Measurements from ENCODE around the gene PER1. TPM values are rescaled to one million over a fixed set of nuclear protein-coding genes. Genes with fewer than 3 reads are reported as not detected.

The PER1 gene
- total and polyA plus RNA-seq, 2 of the 13 experiments (the other 11 are each of a cell fraction or from before 2014, with no cell fraction given): 2.6 to 3.6 TPM

- TF ChIP-seq, protein P1, sequence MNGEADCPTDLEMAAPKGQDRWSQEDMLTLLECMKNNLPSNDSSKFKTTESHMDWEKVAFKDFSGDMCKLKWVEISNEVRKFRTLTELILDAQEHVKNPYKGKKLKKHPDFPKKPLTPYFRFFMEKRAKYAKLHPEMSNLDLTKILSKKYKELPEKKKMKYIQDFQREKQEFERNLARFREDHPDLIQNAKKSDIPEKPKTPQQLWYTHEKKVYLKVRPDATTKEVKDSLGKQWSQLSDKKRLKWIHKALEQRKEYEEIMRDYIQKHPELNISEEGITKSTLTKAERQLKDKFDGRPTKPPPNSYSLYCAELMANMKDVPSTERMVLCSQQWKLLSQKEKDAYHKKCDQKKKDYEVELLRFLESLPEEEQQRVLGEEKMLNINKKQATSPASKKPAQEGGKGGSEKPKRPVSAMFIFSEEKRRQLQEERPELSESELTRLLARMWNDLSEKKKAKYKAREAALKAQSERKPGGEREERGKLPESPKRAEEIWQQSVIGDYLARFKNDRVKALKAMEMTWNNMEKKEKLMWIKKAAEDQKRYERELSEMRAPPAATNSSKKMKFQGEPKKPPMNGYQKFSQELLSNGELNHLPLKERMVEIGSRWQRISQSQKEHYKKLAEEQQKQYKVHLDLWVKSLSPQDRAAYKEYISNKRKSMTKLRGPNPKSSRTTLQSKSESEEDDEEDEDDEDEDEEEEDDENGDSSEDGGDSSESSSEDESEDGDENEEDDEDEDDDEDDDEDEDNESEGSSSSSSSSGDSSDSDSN (CRISPR knock-in tag; IDR thresholded peaks at IDR 0.05): no peak
- TF ChIP-seq, protein P2, sequence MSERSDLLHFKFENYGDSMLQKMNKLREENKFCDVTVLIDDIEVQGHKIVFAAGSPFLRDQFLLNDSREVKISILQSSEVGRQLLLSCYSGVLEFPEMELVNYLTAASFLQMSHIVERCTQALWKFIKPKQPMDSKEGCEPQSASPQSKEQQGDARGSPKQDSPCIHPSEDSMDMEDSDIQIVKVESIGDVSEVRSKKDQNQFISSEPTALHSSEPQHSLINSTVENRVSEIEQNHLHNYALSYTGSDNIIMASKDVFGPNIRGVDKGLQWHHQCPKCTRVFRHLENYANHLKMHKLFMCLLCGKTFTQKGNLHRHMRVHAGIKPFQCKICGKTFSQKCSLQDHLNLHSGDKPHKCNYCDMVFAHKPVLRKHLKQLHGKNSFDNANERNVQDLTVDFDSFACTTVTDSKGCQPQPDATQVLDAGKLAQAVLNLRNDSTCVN (CRISPR knock-in tag; IDR thresholded peaks at IDR 0.05; ENCODE audit: borderline replicate concordance): no peak
- TF ChIP-seq, protein P3, sequence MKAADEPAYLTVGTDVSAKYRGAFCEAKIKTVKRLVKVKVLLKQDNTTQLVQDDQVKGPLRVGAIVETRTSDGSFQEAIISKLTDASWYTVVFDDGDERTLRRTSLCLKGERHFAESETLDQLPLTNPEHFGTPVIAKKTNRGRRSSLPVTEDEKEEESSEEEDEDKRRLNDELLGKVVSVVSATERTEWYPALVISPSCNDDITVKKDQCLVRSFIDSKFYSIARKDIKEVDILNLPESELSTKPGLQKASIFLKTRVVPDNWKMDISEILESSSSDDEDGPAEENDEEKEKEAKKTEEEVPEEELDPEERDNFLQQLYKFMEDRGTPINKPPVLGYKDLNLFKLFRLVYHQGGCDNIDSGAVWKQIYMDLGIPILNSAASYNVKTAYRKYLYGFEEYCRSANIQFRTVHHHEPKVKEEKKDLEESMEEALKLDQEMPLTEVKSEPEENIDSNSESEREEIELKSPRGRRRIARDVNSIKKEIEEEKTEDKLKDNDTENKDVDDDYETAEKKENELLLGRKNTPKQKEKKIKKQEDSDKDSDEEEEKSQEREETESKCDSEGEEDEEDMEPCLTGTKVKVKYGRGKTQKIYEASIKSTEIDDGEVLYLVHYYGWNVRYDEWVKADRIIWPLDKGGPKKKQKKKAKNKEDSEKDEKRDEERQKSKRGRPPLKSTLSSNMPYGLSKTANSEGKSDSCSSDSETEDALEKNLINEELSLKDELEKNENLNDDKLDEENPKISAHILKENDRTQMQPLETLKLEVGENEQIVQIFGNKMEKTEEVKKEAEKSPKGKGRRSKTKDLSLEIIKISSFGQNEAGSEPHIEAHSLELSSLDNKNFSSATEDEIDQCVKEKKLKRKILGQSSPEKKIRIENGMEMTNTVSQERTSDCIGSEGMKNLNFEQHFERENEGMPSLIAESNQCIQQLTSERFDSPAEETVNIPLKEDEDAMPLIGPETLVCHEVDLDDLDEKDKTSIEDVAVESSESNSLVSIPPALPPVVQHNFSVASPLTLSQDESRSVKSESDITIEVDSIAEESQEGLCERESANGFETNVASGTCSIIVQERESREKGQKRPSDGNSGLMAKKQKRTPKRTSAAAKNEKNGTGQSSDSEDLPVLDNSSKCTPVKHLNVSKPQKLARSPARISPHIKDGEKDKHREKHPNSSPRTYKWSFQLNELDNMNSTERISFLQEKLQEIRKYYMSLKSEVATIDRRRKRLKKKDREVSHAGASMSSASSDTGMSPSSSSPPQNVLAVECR (CRISPR knock-in tag; IDR thresholded peaks at IDR 0.05; ENCODE audit: borderline replicate concordance): no peak
- TF ChIP-seq, protein P4, sequence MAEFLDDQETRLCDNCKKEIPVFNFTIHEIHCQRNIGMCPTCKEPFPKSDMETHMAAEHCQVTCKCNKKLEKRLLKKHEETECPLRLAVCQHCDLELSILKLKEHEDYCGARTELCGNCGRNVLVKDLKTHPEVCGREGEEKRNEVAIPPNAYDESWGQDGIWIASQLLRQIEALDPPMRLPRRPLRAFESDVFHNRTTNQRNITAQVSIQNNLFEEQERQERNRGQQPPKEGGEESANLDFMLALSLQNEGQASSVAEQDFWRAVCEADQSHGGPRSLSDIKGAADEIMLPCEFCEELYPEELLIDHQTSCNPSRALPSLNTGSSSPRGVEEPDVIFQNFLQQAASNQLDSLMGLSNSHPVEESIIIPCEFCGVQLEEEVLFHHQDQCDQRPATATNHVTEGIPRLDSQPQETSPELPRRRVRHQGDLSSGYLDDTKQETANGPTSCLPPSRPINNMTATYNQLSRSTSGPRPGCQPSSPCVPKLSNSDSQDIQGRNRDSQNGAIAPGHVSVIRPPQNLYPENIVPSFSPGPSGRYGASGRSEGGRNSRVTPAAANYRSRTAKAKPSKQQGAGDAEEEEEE (CRISPR knock-in tag; IDR thresholded peaks at IDR 0.05; ENCODE audit: borderline replicate concordance): no peak
- TF ChIP-seq, protein P5, sequence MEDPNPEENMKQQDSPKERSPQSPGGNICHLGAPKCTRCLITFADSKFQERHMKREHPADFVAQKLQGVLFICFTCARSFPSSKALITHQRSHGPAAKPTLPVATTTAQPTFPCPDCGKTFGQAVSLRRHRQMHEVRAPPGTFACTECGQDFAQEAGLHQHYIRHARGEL (CRISPR knock-in tag; IDR thresholded peaks at IDR 0.05): no peak
- TF ChIP-seq TOE1 (CRISPR knock-in tag; IDR thresholded peaks at IDR 0.05): peak; percentile 72; the same call in 1 of the 2 replicates
- peak; percentile 47; the same call in 1 of the 2 replicates for TF ChIP-seq SALL1 (CRISPR knock-in tag; IDR thresholded peaks at IDR 0.05)
- no peak for TF ChIP-seq NFATC3 (CRISPR knock-in tag; IDR thresholded peaks at IDR 0.05)
- TF ChIP-seq TGIF2 (CRISPR knock-in tag; IDR thresholded peaks at IDR 0.05): no peak
- no peak for TF ChIP-seq SP1 (IDR thresholded peaks at IDR 0.05)
- TF ChIP-seq SP1 (CRISPR knock-in tag; IDR thresholded peaks at IDR 0.05): no peak
- TF ChIP-seq ZSCAN9 (CRISPR knock-in tag; IDR thresholded peaks at IDR 0.05; ENCODE audit: borderline replicate concordance): 0 out of 2 replicates have a peak, but pooled peaks have one; percentile 60
- TF ChIP-seq MIXL1 (CRISPR knock-in tag; IDR thresholded peaks at IDR 0.05): 0 out of 2 replicates have a peak, but pooled peaks have one; percentile 36
- no peak for TF ChIP-seq RBAK (CRISPR knock-in tag; IDR thresholded peaks at IDR 0.05)
- no peak for TF ChIP-seq MAFG (CRISPR knock-in tag; IDR thresholded peaks at IDR 0.05)
- TF ChIP-seq MED13 (CRISPR knock-in tag; IDR thresholded peaks at IDR 0.05): no peak
- no peak for TF ChIP-seq FOXO4 (CRISPR knock-in tag; conservative IDR thresholded peaks at IDR 0.05)
- TF ChIP-seq ZSCAN29 (CRISPR knock-in tag; conservative IDR thresholded peaks at IDR 0.05): no peak
These were observed 26.9 kb downstream of the PER1 start (continued) for GRCh38 chr17:8125154-8125946.

Measured in HepG2 (cell line).